ENCODE results near the gene LRCOL1. TPM values are rescaled to one million over a fixed set of nuclear protein-coding genes. Genes with fewer than 3 reads are reported as not detected.

Gene LRCOL1
- polyA plus RNA-seq, 3 donors, result not detected

DNA sequence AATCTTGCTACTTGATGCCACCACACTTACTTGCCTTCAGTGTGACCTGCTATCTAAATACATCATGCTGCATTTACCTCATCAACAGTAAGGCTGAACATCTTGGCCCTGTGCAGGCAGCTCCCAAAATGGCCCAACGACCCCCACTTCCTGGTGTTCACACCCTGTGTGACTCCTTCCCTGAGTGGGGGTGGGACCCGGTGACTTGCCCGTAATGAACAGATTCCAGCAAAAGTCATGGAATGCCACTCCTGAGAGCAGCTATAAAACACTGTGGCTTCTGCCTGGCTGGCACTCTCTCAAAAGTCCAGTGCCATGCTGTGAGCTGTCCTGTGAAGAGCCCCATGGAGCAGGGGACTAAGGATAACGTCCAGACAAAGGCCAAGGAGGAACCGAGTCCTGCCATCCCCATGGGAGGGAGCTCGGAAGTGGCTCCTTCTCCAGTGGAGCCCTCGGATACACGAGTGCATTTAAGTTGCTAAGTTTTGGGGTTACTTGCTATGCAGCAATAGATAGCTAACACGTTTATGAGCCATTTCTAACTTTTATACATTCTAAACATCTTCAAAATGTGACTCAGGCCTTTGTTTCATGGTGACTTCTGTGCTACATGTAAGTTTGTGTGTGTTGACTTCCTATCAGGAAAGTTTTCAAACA is 41.2 kb upstream of the LRCOL1 start:
- Histone ChIP-seq H3K4me2 (replicated peaks; ENCODE audit: extremely low read depth, low read length, poor library complexity, severe bottlenecking) (no peak overlapping the region), H4K20me1 (ENCODE audit: insufficient read depth, low read length) (no peaks in the 10 kb centered on the region), H2AFZ (ENCODE audit: insufficient read depth, low read depth, low read length, poor library complexity, severe bottlenecking) (no peak overlapping the region), H3K27ac (ENCODE audit: low read depth in 1 of 2, low read length in 2 of 2) (no peak overlapping the region), H3K4me1 (ENCODE audit: control insufficient read depth in 1 of 2, insufficient read depth in 2 of 2, low read length in 2 of 2) (no peaks in the 10 kb centered on the region), H3K9ac (ENCODE audit: insufficient read depth, low read length, poor library complexity, severe bottlenecking) (no peak overlapping the region), H3K79me2 (ENCODE audit: insufficient read depth, low read length) (no peaks in the 10 kb centered on the region), H3K27me3 (ENCODE audit: control insufficient read depth in 2 of 2, insufficient read depth in 2 of 2, low read length in 2 of 2) (no peaks in the 10 kb centered on the region), H3K4me3 (replicated peaks in 1 of 3; ENCODE audit: low read depth in 2 of 3, low read length in 3 of 3) (no peak overlapping the region), H3K9me3 (replicated peaks in 1 of 2; ENCODE audit: control insufficient read depth in 1 of 2, insufficient read depth in 1 of 2, low read length in 2 of 2) (no peaks in the 10 kb centered on the region), H3K36me3 (replicated peaks in 1 of 2; ENCODE audit: control insufficient read depth in 1 of 2, insufficient read depth in 2 of 2, low read length in 2 of 2) (peaks cover 63 to 96% of the 10 kb centered on the region in 2 donors)
- Mint-ChIP-seq H3K36me3 (peaks cover 72 to 89% of the 10 kb centered on the region in 2 donors), H3K27me3 (ENCODE audit: low read depth in 3 of 3) (peaks cover 0 to 2% (median 1%) of the 10 kb centered on the region in 3 donors), H3K4me3 (no peak overlapping the region), H3K9me3 (no peaks in the 10 kb centered on the region), H3K27ac (no peak overlapping the region), H3K4me1 (no peaks in the 10 kb centered on the region)
- intact Hi-C loops (cut with micrococcal nuclease), result no loop called here
- TF ChIP-seq CTCF (IDR thresholded peaks at IDR 0.05), result no peak
- no peak for DNase-seq
- WGBS (ENCODE audit: insufficient coverage), result 98% methylated on average over 4 of the region's 9 CpGs

GRCh38 chr12:132649226-132649945 is 39.0 kb upstream of the LRCOL1 start:
- WGBS (ENCODE audit: insufficient coverage), result 92% methylated on average over 26 of the region's 27 CpGs

More at GRCh38 chr12:132649226-132649945, 39.0 kb upstream of the LRCOL1 start:
- H3K79me2 ChIP-seq (ENCODE audit: insufficient read depth, low read length), result no peaks in the 10 kb centered on the region
- H3K36me3 Mint-ChIP-seq, result peaks cover 73 to 89% of the 10 kb centered on the region in 2 donors
- H3K4me1 ChIP-seq (ENCODE audit: control insufficient read depth in 1 of 2, insufficient read depth in 2 of 2, low read length in 2 of 2), result no peaks in the 10 kb centered on the region
- H3K27ac Mint-ChIP-seq, result peak overlapping the region in 1 of 7 donors; percentile 28
- intact Hi-C loops (cut with micrococcal nuclease), result no loop called here
- no peak for TF ChIP-seq CTCF (IDR thresholded peaks at IDR 0.05)
- peaks cover 57 to 89% of the 10 kb centered on the region in 2 donors for H3K36me3 ChIP-seq (replicated peaks in 1 of 2; ENCODE audit: control insufficient read depth in 1 of 2, insufficient read depth in 2 of 2, low read length in 2 of 2)
- H4K20me1 ChIP-seq (ENCODE audit: insufficient read depth, low read length), result no peaks in the 10 kb centered on the region
- H2AFZ ChIP-seq (ENCODE audit: insufficient read depth, low read depth, low read length, poor library complexity, severe bottlenecking), result no peak overlapping the region
- peaks cover 0 to 2% (median 1%) of the 10 kb centered on the region in 3 donors for H3K27me3 Mint-ChIP-seq (ENCODE audit: low read depth in 3 of 3)
- H3K9me3 ChIP-seq (replicated peaks in 1 of 2; ENCODE audit: control insufficient read depth in 1 of 2, insufficient read depth in 1 of 2, low read length in 2 of 2), result no peaks in the 10 kb centered on the region
- H3K27me3 ChIP-seq (ENCODE audit: control insufficient read depth in 2 of 2, insufficient read depth in 2 of 2, low read length in 2 of 2), result no peaks in the 10 kb centered on the region
- H3K4me2 ChIP-seq (replicated peaks; ENCODE audit: extremely low read depth, low read length, poor library complexity, severe bottlenecking), result no peak overlapping the region
- H3K9me3 Mint-ChIP-seq, result no peaks in the 10 kb centered on the region
- no peak overlapping the region for H3K4me3 ChIP-seq (replicated peaks in 1 of 3; ENCODE audit: low read depth in 2 of 3, low read length in 3 of 3)
- H3K9ac ChIP-seq (ENCODE audit: insufficient read depth, low read length, poor library complexity, severe bottlenecking), result no peak overlapping the region
- no peak for DNase-seq
- no peak overlapping the region for H3K4me3 Mint-ChIP-seq
- no peak overlapping the region for H3K27ac ChIP-seq (ENCODE audit: low read depth in 1 of 2, low read length in 2 of 2)
- no peaks in the 10 kb centered on the region for H3K4me1 Mint-ChIP-seq
